ENCODE results near the gene NAIF1.

DNA sequence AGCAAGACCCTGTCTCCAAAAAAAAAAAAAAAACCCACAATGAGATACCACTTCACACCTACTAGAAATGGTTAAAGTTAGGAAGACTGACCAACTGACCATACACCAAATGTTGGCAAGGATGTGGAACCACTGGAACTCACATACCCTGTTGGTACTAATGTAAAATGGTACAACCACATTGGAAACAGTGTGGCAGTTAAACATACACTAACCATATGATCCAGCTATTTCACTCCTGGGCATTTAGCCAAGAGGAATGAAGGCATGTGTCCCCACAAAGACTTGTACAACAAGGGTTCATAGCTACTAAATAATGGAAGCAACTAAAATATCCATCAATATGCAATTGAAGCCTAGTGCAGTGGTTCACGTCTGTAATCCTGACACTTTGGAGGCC, 21.3 kb downstream of the NAIF1 start:
- TF ChIP-seq, protein P1, sequence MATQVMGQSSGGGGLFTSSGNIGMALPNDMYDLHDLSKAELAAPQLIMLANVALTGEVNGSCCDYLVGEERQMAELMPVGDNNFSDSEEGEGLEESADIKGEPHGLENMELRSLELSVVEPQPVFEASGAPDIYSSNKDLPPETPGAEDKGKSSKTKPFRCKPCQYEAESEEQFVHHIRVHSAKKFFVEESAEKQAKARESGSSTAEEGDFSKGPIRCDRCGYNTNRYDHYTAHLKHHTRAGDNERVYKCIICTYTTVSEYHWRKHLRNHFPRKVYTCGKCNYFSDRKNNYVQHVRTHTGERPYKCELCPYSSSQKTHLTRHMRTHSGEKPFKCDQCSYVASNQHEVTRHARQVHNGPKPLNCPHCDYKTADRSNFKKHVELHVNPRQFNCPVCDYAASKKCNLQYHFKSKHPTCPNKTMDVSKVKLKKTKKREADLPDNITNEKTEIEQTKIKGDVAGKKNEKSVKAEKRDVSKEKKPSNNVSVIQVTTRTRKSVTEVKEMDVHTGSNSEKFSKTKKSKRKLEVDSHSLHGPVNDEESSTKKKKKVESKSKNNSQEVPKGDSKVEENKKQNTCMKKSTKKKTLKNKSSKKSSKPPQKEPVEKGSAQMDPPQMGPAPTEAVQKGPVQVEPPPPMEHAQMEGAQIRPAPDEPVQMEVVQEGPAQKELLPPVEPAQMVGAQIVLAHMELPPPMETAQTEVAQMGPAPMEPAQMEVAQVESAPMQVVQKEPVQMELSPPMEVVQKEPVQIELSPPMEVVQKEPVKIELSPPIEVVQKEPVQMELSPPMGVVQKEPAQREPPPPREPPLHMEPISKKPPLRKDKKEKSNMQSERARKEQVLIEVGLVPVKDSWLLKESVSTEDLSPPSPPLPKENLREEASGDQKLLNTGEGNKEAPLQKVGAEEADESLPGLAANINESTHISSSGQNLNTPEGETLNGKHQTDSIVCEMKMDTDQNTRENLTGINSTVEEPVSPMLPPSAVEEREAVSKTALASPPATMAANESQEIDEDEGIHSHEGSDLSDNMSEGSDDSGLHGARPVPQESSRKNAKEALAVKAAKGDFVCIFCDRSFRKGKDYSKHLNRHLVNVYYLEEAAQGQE (IDR thresholded peaks at IDR 0.05; ENCODE audit: low read depth), result no peak
- TF ChIP-seq EP300 (IDR thresholded peaks at IDR 0.05; ENCODE audit: borderline replicate concordance) (no peak), FOXM1 (IDR thresholded peaks at IDR 0.05; ENCODE audit: borderline replicate concordance, low read depth) (no peak), RAD21 (IDR thresholded peaks at IDR 0.05; ENCODE audit: low read depth) (no peak), TCF12 (IDR thresholded peaks at IDR 0.05; ENCODE audit: low read depth) (no peak), CREB1 (IDR thresholded peaks at IDR 0.05; ENCODE audit: low read depth) (no peak), YY1 (IDR thresholded peaks at IDR 0.05; ENCODE audit: low read depth) (no peak), TEAD4 (IDR thresholded peaks at IDR 0.05) (no peak), TAF1 (IDR thresholded peaks at IDR 0.05; ENCODE audit: low read depth) (no peak)
- TF ChIP-seq, protein P2, sequence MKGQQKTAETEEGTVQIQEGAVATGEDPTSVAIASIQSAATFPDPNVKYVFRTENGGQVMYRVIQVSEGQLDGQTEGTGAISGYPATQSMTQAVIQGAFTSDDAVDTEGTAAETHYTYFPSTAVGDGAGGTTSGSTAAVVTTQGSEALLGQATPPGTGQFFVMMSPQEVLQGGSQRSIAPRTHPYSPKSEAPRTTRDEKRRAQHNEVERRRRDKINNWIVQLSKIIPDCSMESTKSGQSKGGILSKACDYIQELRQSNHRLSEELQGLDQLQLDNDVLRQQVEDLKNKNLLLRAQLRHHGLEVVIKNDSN (IDR thresholded peaks at IDR 0.05), result no peak

Data from Ishikawa (cell line).